Suppressor macrophage (primary cell): ENCODE data around the gene TBC1D2B.

Source experiments
- DNase-seq, 4 experiments: peaks; one replicate each; pipeline ENCODE4 v3.0.0-alpha.2; 2020 to 2022

Gene TBC1D2B

GRCh38 chr15:78093242-78094020 is 15.9 kb upstream of the TBC1D2B start:
- no peak for DNase-seq

GRCh38 chr15:78092261-78093041 is 14.9 kb upstream of the TBC1D2B start, which contains the start of gene SH2D7:
TSS of gene SH2D7 (plus strand) at chr15:78092561. CDS start at chr15:78092585, 24 bp downstream.
- DNase-seq = no peak

GRCh38 chr15:78090422-78091063 is 13.0 kb upstream of the TBC1D2B start:
- no peak for DNase-seq

- no peak for DNase-seq
Observed at GRCh38 chr15:78088773-78089080, 11.2 kb upstream of the TBC1D2B start.

GRCh38 chr15:78087951-78088772 is 10.7 kb upstream of the TBC1D2B start:
- peak; percentile 66 to 82 (median 82) for DNase-seq

- no peak for DNase-seq
Observed at GRCh38 chr15:78085928-78086327, 8.4 kb upstream of the TBC1D2B start.

DNA sequence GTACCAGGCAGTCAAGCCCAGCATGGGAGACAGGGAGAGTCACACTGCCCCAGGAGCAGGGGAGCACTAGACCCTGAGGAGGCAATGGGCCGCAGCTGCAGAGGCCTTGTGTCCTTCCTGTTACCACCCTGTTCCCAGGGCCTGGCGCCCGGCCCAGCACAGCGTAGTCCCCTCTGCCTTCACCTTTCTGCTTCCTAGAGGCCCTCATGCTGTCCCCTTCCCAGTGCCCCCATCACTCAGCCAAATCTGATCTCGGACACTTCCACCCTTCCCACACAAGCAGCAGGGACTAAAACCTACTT is 6.9 kb upstream of the TBC1D2B start:
- DNase-seq = no peak

DNA sequence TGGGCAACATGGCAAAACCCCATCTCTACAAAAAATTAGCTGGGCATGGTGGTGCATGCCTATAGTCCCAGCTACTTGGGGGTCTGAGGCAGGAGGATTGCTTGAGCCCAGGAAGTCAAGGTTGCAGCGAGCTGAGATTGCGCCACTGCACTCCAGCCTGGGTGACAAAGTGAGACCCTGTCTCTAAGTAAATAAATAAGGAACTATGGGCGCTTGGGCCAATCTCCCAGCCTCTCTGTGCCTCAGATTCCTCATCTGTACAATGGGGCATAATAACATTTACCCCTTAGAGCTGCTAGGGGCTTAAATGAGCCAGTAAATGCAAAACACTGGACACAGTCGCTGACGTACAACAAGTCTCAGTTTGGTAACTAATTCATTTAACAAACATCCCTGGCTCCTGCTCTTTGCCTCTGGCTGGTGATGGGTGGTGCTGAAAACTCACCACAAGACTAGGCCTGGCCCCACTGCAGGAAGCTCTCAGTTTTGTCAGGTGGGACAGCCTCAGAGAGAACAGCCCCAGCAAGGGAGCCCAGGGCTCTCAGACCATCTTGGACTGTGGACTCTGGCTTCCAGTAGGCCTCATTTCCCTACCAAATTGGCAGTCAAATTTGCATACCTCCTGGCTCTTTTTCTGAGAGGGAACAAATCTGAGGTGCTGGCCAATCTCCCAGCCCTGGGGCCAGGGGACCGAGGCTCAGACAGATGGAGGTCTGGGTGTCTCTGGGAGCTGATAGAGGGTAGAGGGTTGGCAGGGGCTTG is 6.4 kb upstream of the TBC1D2B start:
- no peak for DNase-seq

- DNase-seq = no peak
Observed at GRCh38 chr15:78083186-78083585, 5.7 kb upstream of the TBC1D2B start.

GRCh38 chr15:78082743-78083110 is 5.2 kb upstream of the TBC1D2B start:
- DNase-seq = no peak

GRCh38 chr15:78082106-78082742 is 4.7 kb upstream of the TBC1D2B start:
- peak; percentile 89 to 96 (median 93) for DNase-seq

- no peak for DNase-seq
Observed at GRCh38 chr15:78080088-78080460, 2.6 kb upstream of the TBC1D2B start.

DNA sequence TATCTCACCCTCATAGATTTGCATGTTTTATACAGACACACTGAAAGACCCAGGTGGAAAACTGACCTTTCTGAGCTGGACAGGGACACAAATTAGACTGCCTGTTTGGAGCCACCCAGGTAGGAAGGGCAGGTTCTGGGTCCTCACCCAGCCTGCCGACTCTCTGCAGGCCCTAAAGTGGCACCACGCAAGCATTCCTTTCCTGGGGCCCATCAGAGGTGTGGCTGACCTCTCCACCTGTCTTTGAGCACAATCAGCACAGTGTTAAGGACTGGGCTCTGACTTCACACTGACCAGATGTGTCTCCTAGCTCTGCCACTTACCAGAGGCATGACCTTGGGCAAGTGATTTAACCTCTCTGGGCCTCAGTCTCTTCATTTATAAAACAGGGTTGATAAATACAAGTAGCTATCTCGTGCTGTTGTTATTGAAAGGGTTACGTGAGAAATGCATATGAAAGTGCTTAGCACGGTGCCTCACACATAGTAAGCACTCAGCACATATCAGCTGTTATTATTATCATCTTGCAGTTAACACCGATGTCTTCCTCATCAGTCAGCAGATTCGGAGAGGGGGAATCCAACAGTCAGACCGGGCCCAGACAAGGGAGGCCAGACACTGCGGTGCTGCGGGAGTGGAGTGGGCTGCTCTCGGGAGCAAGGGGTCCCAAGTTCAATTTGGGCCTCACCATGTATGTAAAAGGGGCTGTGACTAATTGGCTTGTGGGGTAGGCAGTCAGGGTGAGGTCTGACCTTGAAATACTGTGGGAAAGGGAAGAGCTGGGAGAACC is 2.0 kb upstream of the TBC1D2B start:
- DNase-seq = no peak

- no peak for DNase-seq
Observed at GRCh38 chr15:78077871-78078210, 330 bp upstream of the TBC1D2B start.

GRCh38 chr15:78076231-78077052 is 1.1 kb downstream of the TBC1D2B start:
- peak in 1 of 4 experiments; percentile 18 for DNase-seq

DNA sequence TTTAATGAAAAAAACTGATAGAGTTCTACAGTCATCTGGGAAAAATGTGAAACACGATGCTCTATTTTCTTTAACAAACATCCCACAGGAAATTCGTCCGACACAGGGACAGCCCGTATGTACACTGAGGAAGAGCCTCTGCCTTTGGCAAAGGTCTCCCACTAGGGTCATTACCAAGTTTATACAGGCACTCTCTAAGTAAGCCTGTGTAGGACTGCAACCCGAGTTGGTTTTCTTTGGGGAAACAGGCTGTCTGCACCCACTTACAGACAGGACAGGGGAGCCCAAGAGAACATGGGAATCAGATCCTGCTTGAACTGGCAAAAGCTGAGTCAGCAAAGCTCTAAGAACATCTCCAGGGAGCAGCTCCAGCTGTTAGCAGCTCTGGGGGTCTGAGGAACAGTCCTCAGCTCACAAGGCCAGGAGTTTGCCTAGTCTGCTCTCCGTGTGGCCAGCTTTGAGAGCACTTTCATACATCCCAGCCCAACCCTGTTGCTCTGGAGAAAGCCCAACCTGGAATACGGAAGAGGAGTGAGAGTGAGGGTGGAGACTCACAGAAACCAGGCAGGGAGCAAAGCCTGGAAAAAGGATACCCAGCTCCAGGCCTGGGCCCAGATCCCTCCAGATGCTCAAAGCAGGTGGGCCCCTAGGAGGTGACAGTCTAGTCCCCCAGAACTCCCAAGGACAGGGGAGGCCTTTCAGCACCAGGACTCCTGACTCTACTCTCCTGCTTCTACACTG is 1.9 kb downstream of the TBC1D2B start:
- peak; percentile 45 to 67 (median 56) for DNase-seq

DNA sequence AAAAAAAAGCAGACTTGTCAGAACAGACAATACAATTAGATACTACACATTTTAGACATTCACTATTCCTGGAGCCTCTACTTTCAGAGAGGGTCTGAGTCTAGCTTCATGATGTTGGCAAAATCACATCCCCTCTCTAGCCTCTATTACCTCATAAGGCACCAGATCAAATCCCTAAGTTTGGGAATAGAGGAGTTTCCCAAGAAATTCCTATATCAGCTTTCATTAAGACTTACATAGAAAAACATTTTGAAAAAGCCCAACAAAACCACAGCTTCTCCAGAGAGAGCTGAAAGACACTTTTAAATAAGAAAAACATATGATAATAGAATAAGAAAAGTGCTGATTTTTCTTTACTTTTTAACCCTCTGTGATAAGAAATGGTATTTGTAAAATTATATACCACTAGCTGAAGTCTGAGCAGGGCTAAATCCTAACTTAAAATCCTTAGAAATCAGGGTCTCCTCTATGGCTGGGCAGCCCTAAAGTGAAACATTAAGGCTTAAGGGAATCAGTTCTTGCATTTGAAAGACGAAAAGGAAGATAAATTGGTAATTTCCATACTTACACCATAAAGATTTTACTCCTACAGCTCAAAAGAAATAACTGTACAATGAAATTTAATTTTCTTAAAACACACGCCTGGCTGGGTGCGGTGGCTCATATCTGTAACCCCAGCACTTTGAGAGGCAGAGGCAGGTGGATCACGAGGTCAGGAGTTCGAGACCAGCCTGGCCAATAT is 4.3 kb downstream of the TBC1D2B start:
- no peak for DNase-seq

DNA sequence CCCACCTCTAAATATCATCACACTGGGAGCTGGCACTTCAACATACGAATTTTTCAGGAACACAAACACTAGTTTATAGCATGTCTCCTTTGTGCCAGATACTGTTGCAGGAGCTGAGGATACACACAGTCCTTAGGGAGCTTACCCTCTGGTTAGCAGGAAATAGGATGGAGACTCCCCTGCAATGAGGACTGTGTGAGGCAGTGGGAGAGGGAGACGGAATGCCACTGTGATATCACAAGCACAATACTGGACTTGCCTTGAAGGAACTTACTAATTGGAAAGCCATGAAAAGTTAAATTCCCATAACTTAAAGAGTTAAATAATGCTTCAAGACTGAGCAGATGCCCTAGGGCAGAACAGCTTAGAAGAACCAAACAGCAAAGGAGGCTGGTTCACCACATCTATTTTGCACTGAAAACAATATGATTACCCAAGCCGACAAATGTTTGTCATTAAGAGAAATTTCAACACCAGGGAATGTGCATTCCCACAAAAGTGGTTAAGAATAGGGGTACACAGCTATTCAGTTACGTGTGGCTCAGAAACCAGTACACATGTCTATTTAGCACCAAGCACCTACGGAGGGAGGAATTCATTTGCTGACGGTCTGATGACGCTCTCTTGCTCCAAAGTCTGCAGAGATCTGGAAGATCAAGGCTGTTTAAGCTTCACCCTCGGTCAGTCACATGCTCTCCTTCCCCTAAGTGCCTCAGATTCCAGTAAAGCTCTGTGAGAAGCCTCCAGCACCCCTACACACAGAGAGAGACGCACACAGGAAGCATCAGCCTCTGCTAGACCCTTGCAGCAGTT is 5.2 kb downstream of the TBC1D2B start:
- peak; percentile 88 to 95 (median 90) for DNase-seq
